Measurements from ENCODE around the gene AARS2. TPM values are rescaled to one million over a fixed set of nuclear protein-coding genes. Genes with fewer than 3 reads are reported as not detected.
"Not testable (repeated sequence)": the region's sequence is repeated elsewhere in the genome, so short reads cannot be mapped to it uniquely, and the experiment has no call there.

Gene AARS2
- total and polyA plus RNA-seq, 11 donors, result 4.1 to 9.8 (median 7.6) TPM

DNA sequence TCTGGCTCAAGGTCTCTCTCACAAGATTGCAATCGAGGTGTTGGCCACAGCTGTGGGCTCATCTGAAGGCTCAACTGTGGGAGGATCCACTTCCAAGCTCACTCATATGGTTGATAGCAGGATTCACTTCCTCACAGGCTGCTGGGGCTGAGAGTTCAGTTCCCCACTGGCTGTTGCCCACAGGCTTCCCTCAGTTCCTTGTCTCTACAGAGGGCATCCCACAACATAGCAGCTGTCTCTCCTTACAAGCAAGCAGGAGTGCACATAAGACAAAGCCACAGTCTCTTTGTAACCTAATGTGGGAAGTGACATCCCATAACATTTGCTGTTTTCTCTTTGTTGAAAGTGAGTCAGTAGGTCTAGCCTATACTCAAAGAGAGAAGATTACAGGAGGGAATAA, 43.3 kb upstream of the AARS2 start:
- peaks cover 0 to 6% (median 0%) of the 10 kb centered on the region in 12 donors for H3K9me3 ChIP-seq
- 0 to 77% (median 52%) methylated on average over 1 of the region's 1 CpG for WGBS, 4 donors

DNA sequence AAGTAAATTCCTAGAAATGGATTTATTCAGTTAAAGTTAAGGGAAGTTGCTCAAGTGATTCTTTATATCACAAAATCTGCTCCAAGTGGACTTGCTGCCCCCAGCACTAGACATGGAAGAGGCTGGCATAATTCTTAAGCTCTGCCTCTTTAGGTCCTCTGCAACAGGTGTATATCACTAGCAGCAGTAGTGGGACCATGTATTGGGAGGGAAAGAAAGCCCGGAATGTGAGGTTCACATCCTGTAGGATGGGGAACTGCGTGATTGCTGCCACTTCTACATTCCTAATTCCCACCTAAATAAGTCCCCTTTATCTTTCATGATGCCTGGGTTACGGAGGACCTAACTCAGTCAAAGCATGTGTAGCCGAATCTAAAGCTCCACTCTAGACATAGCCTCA, 42.5 kb upstream of the AARS2 start:
- no peak for DNase-seq
- H3K36me3 ChIP-seq, result no peaks in the 10 kb centered on the region
- no peak for ATAC-seq
- no peak overlapping the region for H3K27ac ChIP-seq
- H3K4me1 ChIP-seq, result no peaks in the 10 kb centered on the region
- 67 to 86% (median 73%) methylated on average over 4 of the region's 4 CpGs for WGBS, 4 donors
- peaks cover 0 to 2% (median 0%) of the 10 kb centered on the region in 9 donors for H3K27me3 ChIP-seq
- H3K4me3 ChIP-seq, result no peak overlapping the region
- TF ChIP-seq CTCF (IDR thresholded peaks at IDR 0.05) (no peak), POLR2A (IDR thresholded peaks at IDR 0.05) (no peak)
- intact Hi-C loops (cut with DNase I), result no loop called here
- H3K9me3 ChIP-seq, result peaks cover 0 to 6% (median 0%) of the 10 kb centered on the region in 12 donors

More for the DNA sequence above, 43.3 kb upstream of the AARS2 start:
- DNase-seq (no peak), ATAC-seq (no peak)
- H3K27me3 ChIP-seq, result peaks cover 0 to 2% (median 0%) of the 10 kb centered on the region in 9 donors
- TF ChIP-seq CTCF (IDR thresholded peaks at IDR 0.05) (no peak), POLR2A (IDR thresholded peaks at IDR 0.05) (no peak)
- no peaks in the 10 kb centered on the region for H3K4me1 ChIP-seq
- H3K4me3 ChIP-seq, result no peak overlapping the region
- H3K27ac ChIP-seq, result no peak overlapping the region
- no peaks in the 10 kb centered on the region for H3K36me3 ChIP-seq
- intact Hi-C loops (cut with DNase I), result no loop called here

DNA sequence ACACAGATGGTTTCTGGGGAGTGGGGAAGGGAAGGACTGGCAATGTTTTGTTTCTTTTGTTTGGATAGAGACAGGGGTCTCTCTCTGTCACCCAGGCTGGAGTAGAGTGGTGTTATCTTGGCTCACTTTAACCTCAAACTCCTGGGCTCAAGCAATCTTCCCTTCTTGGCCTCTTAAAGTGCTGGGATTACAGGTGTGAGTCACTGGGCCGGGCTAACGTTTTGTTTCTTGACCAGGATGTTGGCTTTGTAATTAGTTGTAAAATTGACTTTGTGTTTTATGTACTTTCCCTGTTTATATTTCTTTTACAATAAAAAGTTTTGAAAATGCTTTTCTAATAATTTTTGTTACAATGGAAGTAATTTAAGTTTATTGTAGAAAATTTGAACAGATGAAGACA, 40.2 kb upstream of the AARS2 start:
- Histone ChIP-seq H3K27me3 (no peaks in the 10 kb centered on the region), H3K36me3 (no peaks in the 10 kb centered on the region), H3K4me1 (no peaks in the 10 kb centered on the region), H3K9me3 (peaks cover 0 to 6% (median 0%) of the 10 kb centered on the region in 12 donors), H3K4me3 (no peak overlapping the region), H3K27ac (no peak overlapping the region)
- DNase-seq (no peak), ATAC-seq (no peak)
- TF ChIP-seq CTCF (IDR thresholded peaks at IDR 0.05), result no peak
- WGBS, 4 donors, result 64 to 79% (median 76%) methylated on average over 2 of the region's 2 CpGs
- intact Hi-C loops (cut with DNase I), result no loop called here

GRCh38 chr6:44352259-44352658, 39.1 kb upstream of the AARS2 start:
- H3K27ac ChIP-seq, result no peak overlapping the region
- ATAC-seq, result no peak
- H3K4me1 ChIP-seq, result no peaks in the 10 kb centered on the region
- H3K27me3 ChIP-seq, result no peaks in the 10 kb centered on the region
- intact Hi-C loops (cut with DNase I), result no loop called here
- H3K9me3 ChIP-seq, result peaks cover 0 to 6% (median 0%) of the 10 kb centered on the region in 12 donors
- no peak overlapping the region for H3K4me3 ChIP-seq
- TF ChIP-seq CTCF (IDR thresholded peaks at IDR 0.05), result no peak
- no peak for TF ChIP-seq POLR2A (IDR thresholded peaks at IDR 0.05)
- WGBS, 4 donors, result 86 to 90% (median 89%) methylated on average over 4 of the region's 4 CpGs
- no peaks in the 10 kb centered on the region for H3K36me3 ChIP-seq
- no peak for DNase-seq

DNA sequence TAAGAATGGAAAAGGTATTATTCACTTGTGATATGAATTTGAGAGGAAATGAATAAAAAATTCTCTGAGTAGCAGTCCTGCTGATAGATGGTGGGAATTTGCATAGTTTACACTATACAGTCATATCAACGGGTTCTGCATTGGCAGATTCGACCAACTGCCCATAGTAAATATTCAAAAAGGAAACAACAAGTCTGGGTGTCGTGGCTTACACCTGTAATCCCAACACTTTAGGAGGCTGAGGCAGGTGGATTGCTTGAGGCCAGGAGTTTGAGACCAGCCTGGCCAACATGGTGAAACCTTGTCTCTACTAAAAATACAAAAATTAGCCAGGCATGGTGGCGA, 37.5 kb upstream of the AARS2 start:
- H3K36me3 ChIP-seq; H3K4me3 ChIP-seq; H3K9me3 ChIP-seq; intact Hi-C loops (cut with DNase I); H3K27me3 ChIP-seq; DNase-seq; H3K27ac ChIP-seq; ATAC-seq; H3K4me1 ChIP-seq: not testable (repeated sequence)
- 70 to 83% (median 78%) methylated on average over 4 of the region's 4 CpGs for WGBS, 4 donors
